Stimulated activated CD8-positive, alpha-beta memory T cell treated with anti-CD3 and anti-CD28 coated beads, Interleukin-4, amount 100 ng/mL, for 48 hours (primary cell): ENCODE measurements around the gene FAS.
"Not testable (repeated sequence)": the region's sequence is repeated elsewhere in the genome, so short reads cannot be mapped to it uniquely, and the experiment has no call there.

Experiments
- DNase-seq: peaks from one replicate; pipeline ENCODE4 v3.0.0-alpha.2; 2020

Gene FAS

GRCh38 chr10:88994019-88994418, 3.4 kb downstream of the FAS start:
- no peak for DNase-seq

DNA sequence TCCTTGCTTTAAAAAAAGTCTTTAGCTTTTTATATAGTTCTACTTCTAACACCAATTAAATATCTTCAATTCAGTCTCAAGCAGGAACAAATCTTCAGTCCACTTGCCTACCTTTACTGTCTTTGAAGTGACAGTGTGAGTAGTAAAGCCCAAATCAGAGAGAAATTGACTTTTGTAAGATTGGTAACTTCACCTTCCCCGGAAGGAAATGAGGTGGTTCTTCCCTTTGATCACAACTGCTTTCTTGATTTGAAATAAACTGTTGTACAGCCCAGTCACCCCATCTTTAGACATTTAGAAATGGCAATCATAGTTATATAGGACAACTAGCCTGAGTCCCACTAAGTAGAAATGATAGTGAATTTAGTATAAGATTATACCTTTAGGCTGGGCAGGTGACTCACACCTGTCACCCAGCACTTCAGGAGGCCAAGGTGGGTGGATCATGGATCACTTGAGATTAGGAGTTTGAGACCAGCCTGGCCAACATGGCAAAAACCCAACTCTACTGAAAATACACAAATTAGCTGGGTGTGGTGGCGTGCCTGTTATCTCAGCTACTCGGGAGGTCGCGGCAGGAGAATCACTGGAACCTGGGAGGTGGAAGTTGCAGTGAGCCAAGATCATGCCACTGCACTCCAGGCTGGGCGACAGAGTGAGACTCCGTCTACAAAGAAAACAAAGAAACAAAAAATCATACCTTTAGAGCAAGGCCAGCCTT, 4.7 kb downstream of the FAS start:
- no peak for DNase-seq

GRCh38 chr10:88996927-88997326, 6.3 kb downstream of the FAS start:
- no peak for DNase-seq

- no peak for DNase-seq
Observed at GRCh38 chr10:88999625-89000024, 9.0 kb downstream of the FAS start.

DNA sequence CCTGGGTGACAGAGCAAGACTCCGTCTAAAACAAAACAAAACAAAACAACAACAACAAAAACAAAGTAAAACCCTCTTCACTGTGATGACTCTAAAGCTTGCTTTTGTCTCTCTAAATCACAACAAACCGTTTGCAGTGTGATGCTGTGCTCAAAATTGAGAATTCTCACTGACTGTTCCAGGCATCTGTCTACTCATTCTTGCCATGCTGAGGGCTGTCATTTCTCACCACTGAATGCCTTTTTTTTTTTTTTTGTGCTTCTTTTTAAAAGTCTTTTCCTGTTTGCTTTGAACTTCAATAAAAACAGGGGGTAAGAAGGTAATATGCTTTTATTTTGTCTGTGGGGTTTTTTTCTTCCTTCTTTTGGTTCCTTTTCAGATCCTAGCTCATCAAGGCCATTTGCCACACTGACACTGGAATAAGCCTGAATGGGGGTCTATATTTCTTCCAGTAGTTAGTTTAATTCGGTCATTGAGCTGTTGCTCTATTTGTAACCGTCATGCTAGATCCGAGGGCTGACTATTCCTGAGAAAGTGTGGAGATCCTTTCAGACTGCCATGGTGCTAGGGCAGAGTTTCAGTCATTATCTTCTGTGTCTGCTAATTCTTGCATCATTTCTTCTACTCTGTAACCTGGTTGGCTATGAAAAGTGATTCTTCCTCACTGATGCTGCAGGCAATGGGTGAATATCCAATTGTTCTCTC, 10.6 kb downstream of the FAS start:
- DNase-seq = no peak

DNA sequence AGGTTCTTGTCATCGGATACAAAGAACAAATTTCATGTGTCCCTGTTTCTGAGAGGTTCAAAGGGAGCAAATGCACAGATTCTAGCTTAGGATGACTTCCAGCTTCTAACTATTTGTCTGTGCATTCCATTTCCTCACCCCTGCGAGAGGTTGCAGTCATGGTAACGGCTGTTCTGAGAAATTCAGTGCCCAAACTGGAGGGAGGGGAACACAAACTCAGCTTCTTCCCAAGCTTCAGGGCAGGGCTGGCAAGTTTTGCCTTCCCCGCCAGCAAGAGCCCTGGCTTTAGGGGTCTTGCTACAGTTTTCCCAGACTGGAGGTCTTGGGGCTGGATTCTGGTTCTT, 11.1 kb downstream of the FAS start:
- no peak for DNase-seq

DNA sequence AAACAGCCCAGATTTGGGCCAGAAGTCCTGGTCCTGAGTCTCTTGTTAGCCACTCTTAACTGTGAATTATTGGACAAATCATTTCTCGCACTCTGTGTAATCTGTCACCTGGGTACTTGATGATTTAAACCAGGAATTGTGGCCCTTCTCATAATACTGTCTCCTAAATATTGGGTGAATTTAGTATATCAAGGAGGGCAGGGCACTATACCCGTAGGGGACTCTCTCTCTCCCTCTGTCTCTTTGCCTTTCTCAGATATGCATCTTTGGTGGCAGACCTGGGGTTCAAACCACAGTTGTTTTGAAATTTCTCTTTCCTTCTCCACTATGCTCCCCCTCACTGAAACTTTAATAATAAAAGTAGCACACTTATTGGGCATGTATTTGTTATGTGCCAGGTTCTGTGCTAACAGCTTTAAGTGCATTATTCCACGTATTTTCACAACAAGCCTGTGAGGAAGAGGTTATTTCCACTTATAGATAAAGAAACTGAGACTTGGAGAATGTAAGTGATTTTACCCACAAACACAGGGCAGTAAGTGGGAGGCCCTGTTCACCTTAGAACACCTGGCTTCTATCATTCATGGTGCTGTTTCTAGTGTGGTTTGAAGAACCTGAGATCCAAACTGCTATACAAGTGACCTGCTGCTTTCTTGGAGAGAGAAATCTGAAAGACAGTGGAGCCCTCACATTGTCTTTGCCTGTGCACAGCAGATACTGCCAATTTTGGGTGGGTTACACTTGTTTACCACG, 11.8 kb downstream of the FAS start:
- no peak for DNase-seq

- no peak for DNase-seq
Observed at GRCh38 chr10:89003344-89003743, 12.7 kb downstream of the FAS start.

- DNase-seq = no peak
Observed at GRCh38 chr10:89007129-89007893, 16.7 kb downstream of the FAS start.

DNA sequence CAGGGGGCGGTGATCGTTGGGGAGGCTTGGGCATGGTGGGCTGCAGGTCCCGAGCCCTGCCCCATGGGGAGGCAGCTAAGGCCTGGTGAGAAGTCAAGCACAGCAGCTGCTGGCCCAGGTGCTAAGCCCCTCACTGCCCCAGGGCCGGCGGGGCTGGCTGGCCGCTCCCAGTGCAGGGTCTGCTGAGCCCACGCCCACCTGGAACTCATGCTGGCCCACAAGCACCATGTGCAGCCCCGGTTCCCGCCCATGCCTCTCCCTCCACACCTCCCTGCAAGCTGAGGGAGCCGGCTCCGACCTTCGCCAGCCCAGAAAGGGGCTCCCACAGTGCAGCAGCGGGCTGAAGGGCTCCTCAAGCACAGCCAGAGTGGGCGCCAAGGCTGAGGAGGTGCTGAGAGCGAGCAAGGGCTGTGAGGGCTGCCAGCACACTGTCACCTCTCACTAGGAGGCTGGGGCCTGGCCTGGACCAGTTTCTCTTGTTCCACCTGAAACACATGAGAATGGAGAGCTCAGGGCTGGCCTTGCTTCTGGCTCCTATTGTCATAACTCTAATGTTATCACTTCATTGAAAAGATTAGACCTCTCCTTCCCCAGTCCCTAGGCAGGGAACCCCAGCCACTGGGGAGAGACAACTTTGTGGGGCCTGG, 28.2 kb downstream of the FAS start:
- not testable (repeated sequence) for DNase-seq

GRCh38 chr10:89019569-89020327, 29.1 kb downstream of the FAS start:
- no peak for DNase-seq

- not testable (repeated sequence) for DNase-seq
Observed at GRCh38 chr10:89021526-89021925, 30.9 kb downstream of the FAS start.

- DNase-seq = no peak
Observed at GRCh38 chr10:89022734-89023133, 32.1 kb downstream of the FAS start.

DNA sequence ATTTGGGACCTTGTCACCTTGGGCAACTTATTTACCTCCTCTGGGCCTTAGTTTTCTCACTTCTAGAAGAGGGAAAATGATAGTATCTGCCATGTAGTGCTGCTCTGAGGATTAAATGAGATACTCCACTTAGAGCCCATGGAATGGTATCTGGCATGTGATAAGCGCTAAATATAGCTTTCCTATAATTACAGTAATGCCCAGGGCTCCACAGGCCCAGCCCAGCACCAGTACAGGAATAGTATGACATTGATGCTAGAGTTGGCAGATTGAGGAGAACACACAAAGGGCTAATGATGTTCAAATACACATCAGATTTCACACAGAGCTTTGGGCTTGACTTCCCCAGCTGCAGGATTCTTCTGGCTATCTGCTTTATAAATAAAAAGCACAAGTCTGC, 34.9 kb downstream of the FAS start:
- DNase-seq = no peak

DNA sequence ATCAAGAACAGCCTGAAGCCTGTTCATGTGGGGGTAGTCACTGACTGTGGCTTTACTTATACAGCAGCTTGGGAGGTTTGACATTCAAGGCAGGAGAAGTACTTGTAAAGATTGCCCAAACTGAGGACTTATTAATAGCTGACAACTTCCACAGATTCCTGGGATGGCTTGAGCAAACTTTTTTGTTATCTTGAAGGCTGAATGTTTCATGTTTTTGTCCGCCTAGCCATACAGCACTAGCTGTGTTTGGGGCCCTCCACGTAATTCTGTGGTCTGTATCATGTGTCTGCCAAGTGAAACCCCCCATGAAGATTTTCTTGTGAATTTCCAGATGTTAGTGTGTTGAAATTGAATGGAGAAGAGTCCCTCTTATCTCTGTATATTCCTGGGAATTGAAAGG, 38.6 kb downstream of the FAS start:
- no peak for DNase-seq

DNA sequence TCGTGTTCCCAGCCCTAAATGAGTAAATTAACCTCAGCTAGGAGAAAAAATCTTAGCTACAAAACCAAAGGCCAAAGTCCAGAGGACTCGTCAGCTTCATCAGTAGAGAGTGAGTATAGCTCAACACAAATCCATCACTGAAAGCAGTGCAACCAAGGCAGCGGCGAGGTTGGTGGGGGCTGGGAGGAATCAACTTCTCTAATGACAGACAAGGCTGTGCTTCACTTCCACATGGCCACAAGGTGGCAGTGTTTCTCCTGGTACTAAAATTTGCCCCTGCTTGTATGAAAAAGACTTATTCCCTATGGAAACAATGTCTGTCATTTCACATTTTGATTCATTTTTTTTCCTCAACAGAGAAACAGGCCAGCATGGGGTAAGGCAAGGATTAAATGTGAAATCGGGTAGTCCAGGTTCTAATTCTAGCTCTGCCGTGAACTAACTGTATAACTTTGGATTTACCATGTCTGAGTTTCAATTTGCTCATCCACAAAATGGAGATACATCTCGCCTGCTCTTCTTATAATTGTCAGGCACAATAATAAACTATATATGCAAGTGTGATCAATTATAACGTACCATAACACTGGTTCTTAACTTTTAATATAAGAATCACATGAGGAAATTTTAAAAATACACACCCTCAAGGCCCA, 39.3 kb downstream of the FAS start:
- peak; percentile 79 for DNase-seq

DNA sequence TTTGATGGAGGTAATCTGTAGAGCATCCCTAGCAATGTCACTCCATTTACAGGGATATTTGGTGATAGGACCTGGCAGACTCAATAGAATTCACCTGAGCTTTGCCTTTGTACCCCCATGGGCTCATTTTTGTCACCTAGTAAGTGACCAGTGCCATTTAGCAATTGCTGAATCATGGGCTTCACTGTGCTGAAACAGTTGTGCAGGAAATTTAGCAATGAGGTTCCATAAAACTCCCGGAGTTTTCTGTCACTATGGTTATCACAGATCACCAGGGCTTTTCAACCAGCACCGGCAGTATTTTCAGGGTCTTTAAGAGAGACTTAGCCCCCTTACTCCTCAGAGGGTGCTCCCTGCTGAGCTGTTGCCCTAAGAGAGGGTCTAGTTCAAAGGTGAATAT, 40.2 kb downstream of the FAS start:
- no peak for DNase-seq

DNA sequence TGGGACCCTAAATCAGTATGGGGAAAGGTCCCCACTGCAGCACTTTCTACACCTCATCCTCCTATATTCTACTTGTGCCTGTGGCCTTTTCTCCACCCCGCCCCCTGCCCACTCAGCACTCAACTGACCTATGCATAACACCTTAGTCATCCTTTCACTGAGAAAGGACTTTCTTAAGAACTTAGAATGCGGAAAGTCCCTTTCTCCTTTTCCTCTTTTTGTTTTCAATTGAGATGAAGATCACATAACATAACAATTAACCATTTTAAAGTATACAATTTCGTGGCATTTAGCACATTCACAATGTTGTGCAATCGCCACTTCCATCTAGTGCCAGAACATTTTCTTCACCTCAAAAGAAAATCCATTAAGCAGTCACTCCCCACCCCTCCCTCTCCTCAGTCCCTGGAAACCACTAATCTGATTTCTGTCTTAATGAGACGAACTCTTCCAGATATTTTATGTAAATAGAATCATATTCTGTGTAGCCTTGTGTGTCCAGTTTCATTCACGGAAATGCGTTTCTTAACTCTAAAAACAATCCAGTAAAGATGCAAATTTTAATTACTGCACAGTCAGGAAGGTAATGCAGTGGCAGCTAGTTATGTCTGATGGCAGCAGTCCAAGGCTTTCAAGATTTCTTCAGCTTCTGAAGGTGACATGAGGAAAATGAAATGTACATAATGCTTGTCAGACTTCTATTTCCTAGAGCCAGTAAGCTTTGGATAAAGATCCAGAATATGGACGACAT, 41.7 kb downstream of the FAS start:
- DNase-seq = peak; percentile 77

GRCh38 chr10:89035461-89035860, 44.9 kb downstream of the FAS start:
- no peak for DNase-seq

GRCh38 chr10:89037096-89037495, 46.5 kb downstream of the FAS start:
- DNase-seq = no peak

DNA sequence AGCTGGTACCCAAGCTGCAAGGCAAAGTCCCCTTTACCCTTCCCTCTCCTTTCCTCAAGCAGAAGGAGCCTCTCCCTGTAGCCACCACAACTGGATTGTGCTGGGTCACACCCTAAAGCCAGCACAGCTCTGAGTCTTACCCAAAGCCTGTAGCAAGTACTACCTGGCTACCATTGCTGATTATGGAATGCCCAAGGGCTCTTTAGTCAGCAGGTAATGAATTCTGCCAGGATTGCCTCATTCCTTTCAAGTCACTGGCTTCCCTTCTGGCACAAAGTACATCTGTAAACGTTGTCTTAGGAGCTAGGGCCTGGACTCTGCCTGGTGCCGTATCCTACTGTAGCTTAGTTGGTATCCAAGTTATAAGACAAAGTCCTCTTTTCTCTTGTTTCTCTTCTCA, 52.0 kb downstream of the FAS start:
- no peak for DNase-seq
